ENCODE measurements around the gene HOXD4.

The HOXD4 gene

GRCh38 chr2:176114120-176114929, 37.0 kb upstream of the HOXD4 start:
- DNase-seq (ENCODE audit: low spot score) = no peak

DNA sequence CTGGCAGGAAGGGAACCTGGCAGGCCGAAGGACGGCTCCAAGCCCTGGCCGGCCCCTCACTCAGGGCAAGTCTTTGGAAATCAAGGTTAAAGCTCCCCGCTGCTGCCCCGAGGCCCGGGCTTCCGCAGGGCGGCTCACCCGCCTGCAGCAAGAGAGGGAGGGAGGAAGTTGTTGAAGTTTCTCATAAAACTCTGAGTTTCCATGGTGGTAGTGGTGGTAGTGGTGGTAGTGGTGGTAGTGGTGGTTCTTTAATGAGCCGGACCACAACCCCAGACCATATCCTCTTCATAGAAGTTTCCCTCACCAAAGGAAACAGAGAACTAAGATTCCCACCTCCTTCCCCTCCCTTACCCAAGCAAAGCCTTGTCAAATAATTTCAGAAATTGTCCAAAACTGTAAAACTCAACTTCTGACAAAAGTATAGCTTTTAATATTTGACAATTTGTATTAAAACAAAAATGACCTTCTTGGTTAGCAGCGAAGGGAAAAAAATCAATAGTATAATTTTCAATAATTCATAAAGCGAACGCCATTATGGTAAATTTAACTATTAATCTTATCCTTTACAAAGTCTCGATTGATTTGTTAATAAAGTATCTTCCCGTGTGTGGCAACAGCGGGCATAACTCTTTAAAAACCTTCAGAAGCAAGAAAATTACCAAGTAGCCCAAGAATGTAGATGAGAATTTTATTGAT, 36.3 kb upstream of the HOXD4 start:
- DNase-seq (ENCODE audit: low spot score) = no peak

DNA sequence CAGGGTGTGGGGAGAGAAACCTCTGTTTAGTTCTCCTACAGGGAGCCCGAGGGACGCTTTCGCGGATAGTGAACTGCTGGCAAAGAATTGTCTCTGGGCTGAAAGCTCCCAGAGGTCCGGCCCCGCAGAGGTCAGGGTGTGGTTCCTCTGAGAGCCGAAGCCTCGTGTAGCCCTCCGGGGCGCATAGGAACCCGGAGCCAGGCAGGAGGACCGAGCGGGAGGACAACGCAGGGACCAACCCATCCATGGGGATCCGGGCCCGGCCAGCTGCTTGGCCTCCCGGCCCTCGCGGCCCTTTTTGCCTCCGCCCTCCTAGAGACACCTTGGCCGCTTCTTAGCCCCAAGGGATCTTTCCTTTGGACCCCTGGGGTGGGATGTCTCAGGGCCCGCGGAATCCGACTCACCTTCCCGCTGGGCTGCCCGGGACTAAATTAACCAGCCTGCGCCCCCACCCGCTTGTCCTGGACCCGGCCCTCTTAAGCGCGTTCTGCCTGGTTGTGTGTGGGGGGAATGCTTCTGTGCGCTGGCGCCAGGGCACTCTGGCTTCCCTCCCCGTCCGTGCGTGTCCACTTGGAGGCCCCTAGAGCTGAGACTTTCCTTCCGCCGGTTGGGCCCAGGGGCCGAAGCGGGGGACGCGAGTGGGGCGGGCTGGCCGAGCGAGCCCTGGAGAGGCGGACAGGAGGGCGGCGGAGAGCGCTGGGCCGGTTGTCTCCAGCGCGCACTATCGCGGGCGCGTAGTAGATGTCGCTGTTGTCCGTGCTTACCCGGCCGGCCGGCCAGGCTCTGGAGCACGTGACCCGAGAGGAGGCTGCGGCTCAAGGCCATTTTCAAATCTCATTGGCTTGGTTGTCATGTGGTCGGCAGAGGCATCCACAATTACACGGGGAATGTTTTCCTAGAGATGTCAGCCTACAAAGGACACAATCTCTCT, 35.2 kb upstream of the HOXD4 start, which contains the start of gene HOXD10:
Gene HOXD10, plus strand, starts transcription at position 896 of the 931 bp plus-strand sequence. CDS start 56 bp downstream, outside the sequence.
- DNase-seq (ENCODE audit: low spot score) = no peak

- DNase-seq (ENCODE audit: low spot score) = no peak
These were observed 34.1 kb upstream of the HOXD4 start for GRCh38 chr2:176117162-176117822.

DNA sequence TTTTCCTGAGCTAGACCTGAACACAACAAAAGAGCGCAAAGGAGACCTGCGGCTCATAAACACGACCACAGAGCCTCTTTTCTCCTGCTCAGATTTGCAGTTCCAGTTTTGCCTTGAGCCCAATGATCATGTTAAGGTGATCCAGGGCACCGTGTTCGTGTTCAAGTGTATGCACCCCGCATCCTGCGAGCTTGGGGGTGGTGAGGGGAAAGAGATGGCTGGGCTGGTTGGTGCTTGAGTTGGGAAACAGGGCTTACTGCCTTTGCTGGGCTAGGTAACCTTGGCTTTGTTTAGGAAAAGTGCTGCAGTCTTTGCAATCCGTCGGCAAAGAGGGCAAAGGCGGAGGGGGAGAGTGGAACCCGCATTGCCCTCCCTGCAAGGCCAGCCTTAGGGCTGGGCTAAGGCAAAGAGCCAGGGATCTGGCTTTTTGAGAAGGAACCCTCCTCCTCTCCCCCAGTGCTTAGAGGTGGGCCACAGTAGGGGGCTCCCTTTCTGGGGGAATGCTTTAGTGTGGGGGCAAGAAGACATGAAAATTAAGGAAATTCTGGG, 33.5 kb upstream of the HOXD4 start:
- no peak for DNase-seq (ENCODE audit: low spot score)

DNA sequence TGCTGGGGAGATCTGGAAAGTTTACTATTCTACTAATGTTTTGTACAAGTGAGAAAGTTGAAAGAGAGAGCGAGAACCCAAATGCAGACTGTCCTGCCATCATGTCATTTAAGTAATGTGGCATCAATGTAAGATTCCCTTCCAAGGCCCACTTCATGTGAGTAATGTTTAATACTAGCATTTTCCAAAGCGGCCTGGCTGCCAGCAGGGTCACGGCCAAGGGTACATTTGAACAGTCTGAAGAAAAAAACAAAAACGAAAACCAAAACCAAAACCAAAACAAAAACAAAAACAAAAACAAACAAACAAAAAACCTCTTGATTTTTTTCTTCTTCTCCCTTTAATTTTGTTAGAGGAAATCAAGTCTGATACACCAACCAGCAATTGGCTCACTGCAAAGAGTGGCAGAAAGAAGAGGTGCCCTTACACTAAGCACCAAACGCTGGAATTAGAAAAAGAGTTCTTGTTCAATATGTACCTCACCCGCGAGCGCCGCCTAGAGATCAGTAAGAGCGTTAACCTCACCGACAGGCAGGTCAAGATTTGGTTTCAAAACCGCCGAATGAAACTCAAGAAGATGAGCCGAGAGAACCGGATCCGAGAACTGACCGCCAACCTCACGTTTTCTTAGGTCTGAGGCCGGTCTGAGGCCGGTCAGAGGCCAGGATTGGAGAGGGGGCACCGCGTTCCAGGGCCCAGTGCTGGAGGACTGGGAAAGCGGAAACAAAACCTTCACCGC, 32.6 kb upstream of the HOXD4 start:
- DNase-seq (ENCODE audit: low spot score) = no peak

DNA sequence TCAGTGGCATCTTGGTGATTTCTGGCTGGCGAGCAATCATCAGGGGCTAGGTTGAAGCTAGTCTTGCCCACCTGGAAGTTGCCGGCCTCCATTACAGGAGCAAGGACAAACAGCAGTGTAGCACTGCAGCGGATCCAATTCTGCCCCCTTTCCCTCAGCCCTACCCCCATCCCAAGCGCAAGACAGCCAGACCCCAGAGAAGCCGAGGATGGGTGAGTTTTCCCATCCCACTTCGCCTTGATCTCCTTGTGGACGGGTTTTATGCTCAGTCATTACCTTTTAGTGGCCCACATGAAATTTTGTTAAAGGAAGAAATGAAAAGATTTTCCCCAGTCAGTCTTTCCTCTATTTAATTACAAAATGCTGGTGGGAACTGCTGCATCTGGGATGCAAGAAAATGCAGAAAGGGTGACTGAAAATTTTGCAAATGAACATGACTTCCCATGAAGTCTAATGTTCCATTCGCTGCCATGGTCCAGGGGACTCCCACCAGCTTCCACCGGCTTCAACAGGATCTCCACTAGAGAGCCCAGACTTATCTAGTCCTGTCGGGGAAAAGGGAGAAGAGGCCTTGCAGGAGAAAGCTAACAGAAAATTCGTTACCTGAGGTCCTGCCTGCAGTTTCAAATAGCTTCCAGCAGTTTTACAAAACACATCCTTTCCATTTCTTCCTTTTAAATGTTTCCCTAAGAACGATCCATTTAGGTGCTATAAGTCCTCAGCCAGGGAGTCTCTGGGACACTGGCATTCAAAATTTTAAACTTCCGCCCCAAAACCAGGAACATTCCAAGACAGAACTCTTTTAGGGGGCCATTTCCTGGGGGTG, 30.8 kb upstream of the HOXD4 start:
- no peak for DNase-seq (ENCODE audit: low spot score)

DNA sequence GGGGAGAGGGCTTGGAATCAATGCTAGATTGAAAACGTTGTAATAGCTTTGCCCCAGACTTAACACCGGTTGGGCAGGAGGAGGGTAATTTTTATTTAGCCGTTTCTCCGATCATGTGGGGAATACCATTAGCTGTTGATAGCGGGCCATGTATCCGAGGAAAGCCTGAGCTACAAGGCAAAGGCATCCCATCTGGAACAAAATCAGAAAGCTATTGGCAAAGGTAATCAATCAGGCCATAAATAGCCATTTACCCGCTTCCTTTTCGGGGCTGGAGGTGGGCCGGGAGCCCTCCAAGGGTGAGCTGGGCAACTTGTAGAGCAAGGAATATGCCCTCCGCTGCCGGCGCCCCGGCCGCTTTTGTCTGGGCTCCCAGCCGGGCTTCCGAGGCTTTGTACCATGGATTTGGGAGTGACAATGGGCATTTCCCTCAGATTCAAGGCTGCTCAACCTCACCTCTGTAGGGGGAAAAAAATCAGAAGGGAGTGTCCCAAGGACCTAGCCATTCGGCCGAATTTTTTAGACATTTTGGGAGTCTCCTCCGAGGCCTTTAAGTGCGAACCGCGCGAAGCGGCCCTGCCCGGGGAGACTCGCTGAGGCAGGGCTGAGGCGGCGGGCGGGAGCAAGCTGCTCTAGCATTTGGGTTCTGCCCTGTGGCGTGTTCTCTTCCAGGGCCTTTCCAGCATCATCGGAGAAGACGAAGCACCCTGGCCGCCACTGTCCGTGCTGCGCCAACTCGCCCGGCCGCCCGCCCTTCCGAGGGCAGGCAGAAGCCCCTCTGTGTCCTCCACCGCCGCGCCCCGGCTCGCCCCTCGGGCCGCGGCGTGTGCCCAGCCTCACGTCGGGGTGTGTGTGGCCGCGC, 29.9 kb upstream of the HOXD4 start:
- DNase-seq (ENCODE audit: low spot score) = no peak

GRCh38 chr2:176122052-176122682, 29.2 kb upstream of the HOXD4 start:
- no peak for DNase-seq (ENCODE audit: low spot score)

GRCh38 chr2:176122683-176123410, 28.5 kb upstream of the HOXD4 start, which contains the start of gene HOXD9:
Gene HOXD9, plus strand, starts transcription at chr2:176122719. Its CDS starts 50 bp downstream, at chr2:176122769.
- peak; percentile 64 for DNase-seq (ENCODE audit: low spot score)

DNA sequence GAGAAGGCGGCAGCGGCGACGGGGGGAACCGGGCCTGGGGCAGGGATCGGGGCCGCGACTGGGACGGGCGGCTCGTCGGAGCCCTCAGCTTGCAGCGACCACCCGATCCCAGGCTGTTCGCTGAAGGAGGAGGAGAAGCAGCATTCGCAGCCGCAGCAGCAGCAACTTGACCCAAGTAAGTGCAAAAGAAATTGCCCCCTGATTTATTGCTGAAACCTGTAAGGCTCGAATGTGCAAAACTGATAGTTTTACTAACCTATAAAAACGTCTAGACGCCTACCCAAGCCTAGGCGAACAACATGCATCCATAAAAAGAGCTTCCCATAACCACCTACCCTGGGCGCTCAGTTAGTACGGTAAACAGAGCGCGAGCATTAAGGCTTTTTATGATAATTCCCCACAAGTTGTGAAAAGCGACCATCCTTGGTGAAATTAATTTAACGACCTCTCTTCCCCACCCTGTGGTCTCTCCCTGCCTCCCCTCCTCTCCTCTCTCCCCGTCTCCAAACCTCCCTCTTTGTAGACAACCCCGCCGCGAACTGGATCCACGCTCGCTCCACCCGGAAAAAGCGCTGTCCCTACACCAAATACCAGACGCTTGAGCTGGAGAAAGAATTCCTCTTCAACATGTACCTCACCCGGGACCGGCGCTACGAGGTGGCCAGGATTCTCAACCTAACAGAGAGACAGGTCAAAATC, 27.8 kb upstream of the HOXD4 start:
- no peak for DNase-seq (ENCODE audit: low spot score)

DNA sequence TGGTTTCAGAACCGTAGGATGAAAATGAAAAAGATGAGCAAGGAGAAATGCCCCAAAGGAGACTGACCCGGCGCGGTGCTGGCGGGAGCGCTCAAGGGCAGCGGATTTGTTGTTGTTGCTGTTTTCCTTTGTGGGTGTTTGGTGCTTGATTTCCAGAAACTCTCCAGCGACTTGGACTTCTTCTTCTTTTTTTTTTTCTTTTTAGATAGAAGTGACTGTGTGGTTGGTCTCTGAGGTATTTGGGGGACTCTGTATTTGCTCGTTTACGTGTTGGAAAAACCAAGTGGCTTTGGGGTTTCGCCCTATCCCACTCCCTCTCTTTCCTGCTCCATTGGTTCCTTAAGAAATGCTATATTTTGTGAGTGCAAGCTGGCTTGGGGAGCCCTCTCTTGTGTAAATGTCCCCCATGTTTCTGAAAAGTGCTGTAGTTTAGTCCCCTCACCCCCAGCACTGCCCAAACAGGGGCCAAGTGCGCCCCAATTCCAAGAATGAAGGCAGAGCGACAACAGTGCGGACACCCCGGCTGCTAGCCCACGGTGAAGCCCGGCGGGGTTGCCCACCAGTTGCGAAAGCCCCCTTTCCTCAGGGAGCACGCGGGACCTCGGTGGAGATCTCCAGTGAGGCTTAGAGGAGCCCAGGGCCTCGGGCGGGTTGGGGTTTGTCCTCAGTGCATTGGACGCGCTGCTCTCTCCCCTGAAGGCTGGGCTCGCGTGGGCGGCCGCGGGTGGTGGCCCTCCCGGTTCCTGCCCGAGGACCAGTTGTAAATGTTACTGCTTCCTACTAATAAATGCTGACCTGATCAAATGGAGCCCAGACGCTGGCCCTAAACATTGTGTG, 27.0 kb upstream of the HOXD4 start:
- DNase-seq (ENCODE audit: low spot score) = no peak

DNA sequence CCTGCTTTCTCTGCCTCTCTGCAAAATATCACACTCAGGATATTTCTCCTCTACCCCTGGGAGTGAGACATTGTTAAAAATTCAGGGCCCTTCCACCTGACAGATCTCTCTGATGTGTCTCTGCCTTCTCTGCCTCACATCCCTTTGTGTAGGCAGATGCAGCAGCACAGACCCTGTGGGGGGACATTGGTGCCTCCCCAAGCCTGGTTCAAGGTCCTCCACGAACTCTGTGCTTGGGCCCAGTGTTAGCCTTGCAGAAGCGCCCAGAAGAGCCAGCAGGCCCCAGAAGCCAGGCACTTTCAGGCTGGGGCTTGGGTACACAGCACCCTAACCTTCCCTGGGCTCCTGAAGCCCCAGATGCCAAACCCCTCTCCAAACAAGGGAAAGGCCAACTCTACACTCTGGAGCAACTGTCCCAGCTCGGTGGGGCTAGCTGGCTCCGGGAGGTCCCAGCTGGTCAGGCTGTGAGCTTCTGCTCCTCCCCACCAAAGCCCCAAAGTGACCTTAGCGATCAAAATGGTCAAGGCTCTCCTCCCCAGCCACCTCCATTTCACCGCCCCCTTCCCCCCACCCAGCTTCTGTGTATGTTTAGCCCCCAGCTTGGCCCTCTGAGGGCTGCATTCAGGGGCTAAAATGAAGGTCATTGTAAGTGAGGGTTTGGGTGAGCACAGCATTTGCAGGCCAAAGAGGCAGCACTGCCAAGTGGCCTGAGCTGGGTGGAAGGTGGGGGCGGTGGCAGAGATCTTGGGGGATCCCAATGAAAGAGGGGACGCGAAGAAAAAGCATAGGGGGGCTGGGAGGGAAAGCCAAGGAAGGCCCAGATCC, 26.2 kb upstream of the HOXD4 start:
- DNase-seq (ENCODE audit: low spot score) = no peak

- no peak for DNase-seq (ENCODE audit: low spot score)
These were observed 25.6 kb upstream of the HOXD4 start for GRCh38 chr2:176125772-176126054.
